Measurements from ENCODE around the gene LRRC75A.

- TF ChIP-seq, protein P1, sequence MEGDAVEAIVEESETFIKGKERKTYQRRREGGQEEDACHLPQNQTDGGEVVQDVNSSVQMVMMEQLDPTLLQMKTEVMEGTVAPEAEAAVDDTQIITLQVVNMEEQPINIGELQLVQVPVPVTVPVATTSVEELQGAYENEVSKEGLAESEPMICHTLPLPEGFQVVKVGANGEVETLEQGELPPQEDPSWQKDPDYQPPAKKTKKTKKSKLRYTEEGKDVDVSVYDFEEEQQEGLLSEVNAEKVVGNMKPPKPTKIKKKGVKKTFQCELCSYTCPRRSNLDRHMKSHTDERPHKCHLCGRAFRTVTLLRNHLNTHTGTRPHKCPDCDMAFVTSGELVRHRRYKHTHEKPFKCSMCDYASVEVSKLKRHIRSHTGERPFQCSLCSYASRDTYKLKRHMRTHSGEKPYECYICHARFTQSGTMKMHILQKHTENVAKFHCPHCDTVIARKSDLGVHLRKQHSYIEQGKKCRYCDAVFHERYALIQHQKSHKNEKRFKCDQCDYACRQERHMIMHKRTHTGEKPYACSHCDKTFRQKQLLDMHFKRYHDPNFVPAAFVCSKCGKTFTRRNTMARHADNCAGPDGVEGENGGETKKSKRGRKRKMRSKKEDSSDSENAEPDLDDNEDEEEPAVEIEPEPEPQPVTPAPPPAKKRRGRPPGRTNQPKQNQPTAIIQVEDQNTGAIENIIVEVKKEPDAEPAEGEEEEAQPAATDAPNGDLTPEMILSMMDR (IDR thresholded peaks at IDR 0.05) = no peak
- TF ChIP-seq POLR2A (IDR thresholded peaks at IDR 0.05) = no peak
Measured at GRCh38 chr17:16447676-16448075, 44.3 kb downstream of the LRRC75A start.

Data from thyroid gland (tissue), 4 donors.